BJ (cell line): ENCODE data around the gene MMP15. TPM values are rescaled to one million over a fixed set of nuclear protein-coding genes. Genes with fewer than 3 reads are reported as not detected.

Experiments
- CTCF ChIA-PET: fragments of 350-600 bp; formaldehyde crosslinking; extraction: SDS; loops from one replicate; lab custom pipeline; 2021; ENCODE audit warnings: antibody characterized with exemption, inconsistent platforms; lab: Yijun Ruan, JAX
- POLR2A ChIA-PET: fragments of 300-600 bp; sonication (Branson Sonifier 250); formaldehyde crosslinking; extraction: SDS; loops from one replicate; lab custom pipeline; 2021; ENCODE audit warnings: antibody characterized with exemption; lab: Charles Lee
- DNase-seq: peaks from one replicate; pipeline ENCODE4 v3.0.0-alpha.2; 2011; ENCODE audit warnings: low read depth
- H3K27me3 ChIP-seq: 2 replicates; pipeline ENCODE4 v1.6.0; 2011; ENCODE audit warnings: low read length; ENCODE audit not compliant: control insufficient read depth, insufficient read depth
- H3K36me3 ChIP-seq: 2 replicates; pipeline ENCODE4 v1.5.1; 2011; ENCODE audit warnings: low read length; ENCODE audit not compliant: control insufficient read depth, insufficient read depth
- H3K4me3 ChIP-seq: 2 replicates; pipeline ENCODE4 v1.5.1; 2011; ENCODE audit warnings: low read depth, mild to moderate bottlenecking, control low read depth, low read length
- CTCF ChIP-seq: IDR thresholded peaks from 2 replicates; pipeline ENCODE4 v1.5.1; 2011; ENCODE audit warnings: low read depth, mild to moderate bottlenecking, control low read depth, inconsistent platforms, low read length, moderate library complexity; ENCODE audit not compliant: insufficient read depth
- polyA plus RNA-seq: library from polyadenylated mRNA; depleted of rRNA; stranded (reverse); fragments of >200 nt; gene quantifications from 2 replicates; pipeline ENCODE4 v1.2.3, GENCODE V29; 2011

The MMP15 gene
- polyA plus RNA-seq, 1 experiment: 1.1 TPM

- POLR2A ChIA-PET: no interaction called here
- no peak for DNase-seq
- H3K4me3 ChIP-seq: no peak overlapping the region
- CTCF ChIA-PET: interaction anchor here (1.3 to 1.6 kb wide), 3 partner anchors 27 to 94 kb away, joined by 3 to 4 read pairs (median 3); partner anchors contain the start of genes USB1 and ZNF319
- TF ChIP-seq CTCF: no peak
- no peaks in the 10 kb centered on the region for H3K36me3 ChIP-seq
- peaks cover 9% of the 10 kb centered on the region for H3K27me3 ChIP-seq
Observed at GRCh38 chr16:58027916-58028455, 2.4 kb downstream of the MMP15 start.

GRCh38 chr16:58028541-58029070 is 3.1 kb downstream of the MMP15 start:
- TF ChIP-seq CTCF: no peak
- DNase-seq: no peak
- ChIA-PET CTCF (interaction anchor here (1.1 to 1.4 kb wide), 2 partner anchors 93 to 459 kb away, joined by 3 to 4 read pairs; no protein-coding TSS in a partner anchor), POLR2A (no interaction called here)
- H3K4me3 ChIP-seq: no peak overlapping the region
- H3K36me3 ChIP-seq: no peaks in the 10 kb centered on the region
- H3K27me3 ChIP-seq: peaks cover 9% of the 10 kb centered on the region

- no peak for TF ChIP-seq CTCF
- Histone ChIP-seq H3K27me3 (peaks cover 9% of the 10 kb centered on the region), H3K4me3 (no peak overlapping the region), H3K36me3 (no peaks in the 10 kb centered on the region)
- POLR2A ChIA-PET: interaction anchor here (0.5 kb wide), 1 partner anchor 109 kb away, joined by 5 read pairs; no protein-coding TSS in a partner anchor
- CTCF ChIA-PET: interaction anchor here (1.1 kb wide), 1 partner anchor 458 kb away, joined by 3 read pairs; no protein-coding TSS in a partner anchor
- DNase-seq: no peak
Observed at GRCh38 chr16:58029410-58029809, 3.9 kb downstream of the MMP15 start.

- Histone ChIP-seq H3K4me3 (no peak overlapping the region), H3K27me3 (peaks cover 9% of the 10 kb centered on the region), H3K36me3 (no peaks in the 10 kb centered on the region)
- CTCF ChIA-PET: no interaction called here
- POLR2A ChIA-PET: interaction anchor here (0.5 kb wide), 1 partner anchor 109 kb away, joined by 5 read pairs; no protein-coding TSS in a partner anchor
- TF ChIP-seq CTCF: no peak
- no peak for DNase-seq
Observed at GRCh38 chr16:58030136-58030840, 4.7 kb downstream of the MMP15 start.
